HUES48 (cell line): ENCODE measurements around the gene TXN2.

Source experiments
- H3K27ac ChIP-seq: one replicate; pipeline ENCODE4 v1.7.0; 2013; ENCODE audit warnings: low read depth, low read length, inconsistent platforms
- H3K27me3 ChIP-seq: 2 replicates; pipeline ENCODE4 v1.6.1; 2013; ENCODE audit warnings: mild to moderate bottlenecking, low read length; ENCODE audit not compliant: control insufficient read depth, insufficient read depth
- H3K36me3 ChIP-seq: 2 replicates; pipeline ENCODE4 v1.6.1; 2013; ENCODE audit warnings: low read length; ENCODE audit not compliant: control insufficient read depth, insufficient read depth
- H3K4me1 ChIP-seq: 2 replicates; pipeline ENCODE4 v1.6.1; 2013; ENCODE audit warnings: mild to moderate bottlenecking, low read length; ENCODE audit not compliant: control insufficient read depth, insufficient read depth
- H3K4me3 ChIP-seq: 2 replicates; pipeline ENCODE4 v1.5.1; 2013; ENCODE audit warnings: mild to moderate bottlenecking, low read depth, low read length
- H3K9ac ChIP-seq: 2 replicates; pipeline ENCODE4 v1.6.1; 2013; ENCODE audit warnings: mild to moderate bottlenecking, low read depth, low read length, moderate library complexity
- H3K9me3 ChIP-seq: 2 replicates; pipeline ENCODE4 v1.6.1; 2013; ENCODE audit warnings: low read length; ENCODE audit not compliant: control insufficient read depth, insufficient read depth

TXN2 gene

GRCh38 chr22:36465232-36466021, 16.0 kb downstream of the TXN2 start:
- Histone ChIP-seq H3K4me3 (no peak overlapping the region), H3K9ac (no peak overlapping the region), H3K27ac (peak overlapping the region; percentile 17), H3K36me3 (peaks cover 7% of the 10 kb centered on the region), H3K27me3 (no peaks in the 10 kb centered on the region), H3K4me1 (peaks cover 13% of the 10 kb centered on the region), H3K9me3 (no peaks in the 10 kb centered on the region)

GRCh38 chr22:36464715-36465231, 16.7 kb downstream of the TXN2 start:
- peaks cover 11% of the 10 kb centered on the region for H3K4me1 ChIP-seq

GRCh38 chr22:36463783-36464184, 17.7 kb downstream of the TXN2 start:
- H3K9ac ChIP-seq = no peak overlapping the region
- H3K4me1 ChIP-seq = peaks cover 15% of the 10 kb centered on the region

More at GRCh38 chr22:36464715-36465231, 16.7 kb downstream of the TXN2 start:
- peaks cover 7% of the 10 kb centered on the region for H3K36me3 ChIP-seq
- H3K27me3 ChIP-seq = no peaks in the 10 kb centered on the region
- no peak overlapping the region for H3K4me3 ChIP-seq
- no peak overlapping the region for H3K27ac ChIP-seq
- no peak overlapping the region for H3K9ac ChIP-seq
- H3K9me3 ChIP-seq = no peaks in the 10 kb centered on the region

GRCh38 chr22:36461665-36462649, 19.5 kb downstream of the TXN2 start:
- H3K9ac ChIP-seq = peak overlapping the region; percentile 19; the same call in 1 of the 2 replicates
- 0 out of 2 replicates have a peak, but pooled peaks cover 3% of the 10 kb centered on the region for H3K36me3 ChIP-seq
- no peaks in the 10 kb centered on the region for H3K27me3 ChIP-seq
- H3K4me3 ChIP-seq = no peak overlapping the region
- H3K27ac ChIP-seq = peak overlapping the region; percentile 66
- H3K9me3 ChIP-seq = no peaks in the 10 kb centered on the region
- H3K4me1 ChIP-seq = peaks cover 15% of the 10 kb centered on the region

More at GRCh38 chr22:36463783-36464184, 17.7 kb downstream of the TXN2 start:
- H3K27me3 ChIP-seq = no peaks in the 10 kb centered on the region
- H3K27ac ChIP-seq = no peak overlapping the region
- H3K9me3 ChIP-seq = no peaks in the 10 kb centered on the region
- no peak overlapping the region for H3K4me3 ChIP-seq
- H3K36me3 ChIP-seq = peaks cover 3% of the 10 kb centered on the region; the same call in 1 of the 2 replicates

GRCh38 chr22:36460202-36460601, 21.2 kb downstream of the TXN2 start:
- no peak overlapping the region for H3K9ac ChIP-seq
- no peak overlapping the region for H3K27ac ChIP-seq
- H3K4me3 ChIP-seq = no peak overlapping the region
- H3K9me3 ChIP-seq = no peaks in the 10 kb centered on the region
- H3K27me3 ChIP-seq = no peaks in the 10 kb centered on the region; the same call in 1 of the 2 replicates
- peaks cover 25% of the 10 kb centered on the region for H3K4me1 ChIP-seq
- no peaks in the 10 kb centered on the region for H3K36me3 ChIP-seq

- H3K27ac ChIP-seq = no peak overlapping the region
Observed at GRCh38 chr22:36457688-36458450, 23.6 kb downstream of the TXN2 start.

GRCh38 chr22:36456464-36456845, 25.0 kb downstream of the TXN2 start:
- no peak overlapping the region for H3K27ac ChIP-seq

More at GRCh38 chr22:36457688-36458450, 23.6 kb downstream of the TXN2 start:
- no peak overlapping the region for H3K4me3 ChIP-seq
- H3K9me3 ChIP-seq = no peaks in the 10 kb centered on the region
- H3K9ac ChIP-seq = no peak overlapping the region
- H3K4me1 ChIP-seq = peaks cover 26% of the 10 kb centered on the region
- no peaks in the 10 kb centered on the region; the same call in 1 of the 2 replicates for H3K27me3 ChIP-seq
- H3K36me3 ChIP-seq = no peaks in the 10 kb centered on the region

GRCh38 chr22:36455571-36456463, 25.6 kb downstream of the TXN2 start:
- Histone ChIP-seq H3K4me1 (peaks cover 15% of the 10 kb centered on the region), H3K27ac (peak overlapping the region; percentile 89), H3K9ac (peak overlapping the region; percentile 44), H3K27me3 (no peaks in the 10 kb centered on the region; the same call in 1 of the 2 replicates), H3K9me3 (no peaks in the 10 kb centered on the region), H3K36me3 (no peaks in the 10 kb centered on the region), H3K4me3 (peak overlapping the region; percentile 69)

More at GRCh38 chr22:36456464-36456845, 25.0 kb downstream of the TXN2 start:
- H3K9me3 ChIP-seq = no peaks in the 10 kb centered on the region
- no peak overlapping the region for H3K4me3 ChIP-seq
- H3K36me3 ChIP-seq = no peaks in the 10 kb centered on the region
- peaks cover 15% of the 10 kb centered on the region for H3K4me1 ChIP-seq
- no peaks in the 10 kb centered on the region; the same call in 1 of the 2 replicates for H3K27me3 ChIP-seq
- H3K9ac ChIP-seq = no peak overlapping the region

GRCh38 chr22:36454916-36455570, 26.4 kb downstream of the TXN2 start:
- Histone ChIP-seq H3K4me1 (peaks cover 15% of the 10 kb centered on the region), H3K9me3 (no peaks in the 10 kb centered on the region)

More at GRCh38 chr22:36454916-36455570, 26.4 kb downstream of the TXN2 start:
- no peaks in the 10 kb centered on the region for H3K36me3 ChIP-seq
- peak overlapping the region; percentile 65 for H3K9ac ChIP-seq
- peak overlapping the region; percentile 69 for H3K4me3 ChIP-seq
- H3K27ac ChIP-seq = peak overlapping the region; percentile 89
- H3K27me3 ChIP-seq = no peaks in the 10 kb centered on the region; the same call in 1 of the 2 replicates
